ENCODE results near the gene KRTAP5-9. TPM values are rescaled to one million over a fixed set of nuclear protein-coding genes. Genes with fewer than 3 reads are reported as not detected.

Gene KRTAP5-9
- total and polyA plus RNA-seq, 4 donors: 0.06 TPM; not detected in 3

GRCh38 chr11:71542382-71542781, 5.8 kb upstream of the KRTAP5-9 start:
- H3K9ac ChIP-seq (ENCODE audit: low read depth in 1 of 2, low read length in 2 of 2): no peak overlapping the region
- H3K27ac ChIP-seq (ENCODE audit: low read depth in 1 of 2, low read length in 2 of 2): no peak overlapping the region
- DNase-seq (ENCODE audit: low spot score): no peak
- TF ChIP-seq, protein P1, sequence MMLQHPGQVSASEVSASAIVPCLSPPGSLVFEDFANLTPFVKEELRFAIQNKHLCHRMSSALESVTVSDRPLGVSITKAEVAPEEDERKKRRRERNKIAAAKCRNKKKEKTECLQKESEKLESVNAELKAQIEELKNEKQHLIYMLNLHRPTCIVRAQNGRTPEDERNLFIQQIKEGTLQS (IDR thresholded peaks at IDR 0.05): no peak
- no peak for TF ChIP-seq ZBTB33 (IDR thresholded peaks at IDR 0.05)
- no peak for TF ChIP-seq EGR1 (IDR thresholded peaks at IDR 0.05; ENCODE audit: low read depth in 2 of 2)
- TF ChIP-seq RAD21 (IDR thresholded peaks at IDR 0.05): no peak
- TF ChIP-seq YY1 (IDR thresholded peaks at IDR 0.05): no peak
- TF ChIP-seq GABPA (IDR thresholded peaks at IDR 0.05 in 1 of 2, conservative IDR thresholded peaks at IDR 0.05 in 1 of 2): no peak
- TF ChIP-seq NR2F2 (IDR thresholded peaks at IDR 0.05): no peak
- TF ChIP-seq HNF4A (conservative IDR thresholded peaks at IDR 0.05): no peak
- no peak for TF ChIP-seq RXRA (IDR thresholded peaks at IDR 0.05)
- no peak for TF ChIP-seq FOXA2 (IDR thresholded peaks at IDR 0.05)
- TF ChIP-seq FOXA1 (IDR thresholded peaks at IDR 0.05): no peak
- no peak for TF ChIP-seq MAX (IDR thresholded peaks at IDR 0.05)
- no peak for TF ChIP-seq JUND (IDR thresholded peaks at IDR 0.05)
- TF ChIP-seq HNF4G (IDR thresholded peaks at IDR 0.05): no peak
- no peak for TF ChIP-seq TAF1 (conservative IDR thresholded peaks at IDR 0.05)
- no peak for TF ChIP-seq CTCF (IDR thresholded peaks at IDR 0.05; ENCODE audit: low read depth, low read length, missing input control)
- TF ChIP-seq REST (IDR thresholded peaks at IDR 0.05): no peak
- no peak for TF ChIP-seq SP1 (IDR thresholded peaks at IDR 0.05)
- no peaks in the 10 kb centered on the region for H3K4me1 ChIP-seq (ENCODE audit: control insufficient read depth in 4 of 4, insufficient read depth in 4 of 4, low read length in 3 of 4)
- no peak overlapping the region for H3K4me3 ChIP-seq (ENCODE audit: low read depth in 1 of 3, low read length in 3 of 3)
- no peaks in the 10 kb centered on the region for H3K27me3 ChIP-seq (ENCODE audit: control insufficient read depth in 4 of 4, insufficient read depth in 4 of 4, low read length in 3 of 4)
- H3K9me3 ChIP-seq (ENCODE audit: control insufficient read depth in 4 of 4, low read length in 3 of 4): no peaks in the 10 kb centered on the region
- H3K36me3 ChIP-seq (ENCODE audit: control insufficient read depth in 4 of 4, insufficient read depth in 3 of 4, low read depth in 1 of 4, low read length in 3 of 4): no peaks in the 10 kb centered on the region
- WGBS: 94% methylated on average over 7 of the region's 7 CpGs

Measured in liver (tissue), 9 donors.